ENCODE results near the gene MYL6B. TPM values are rescaled to one million over a fixed set of nuclear protein-coding genes. Genes with fewer than 3 reads are reported as not detected.

MYL6B gene
- polyA plus RNA-seq, 2 of the 4 experiments (the other 2 are of a cell fraction) = 67.0 to 83.9 TPM

GRCh38 chr12:56172839-56173238, 20.5 kb downstream of the MYL6B start:
- Histone ChIP-seq H3K4me2 (no peak overlapping the region), H3K9me3 (no peaks in the 10 kb centered on the region), H3K27ac (no peak overlapping the region), H3K4me1 (no peaks in the 10 kb centered on the region), H3K4me3 (no peak overlapping the region)
- FAIRE-seq = no peak
- TF ChIP-seq CHD2 (IDR thresholded peaks at IDR 0.05; ENCODE audit: low read length, partially characterized antibody) = no peak
- TF ChIP-seq HEYL (CRISPR knock-in tag; IDR thresholded peaks at IDR 0.05) = no peak
- TF ChIP-seq ELK1 (IDR thresholded peaks at IDR 0.05; ENCODE audit: low read depth, low read length) = no peak
- TF ChIP-seq RARB (CRISPR knock-in tag; IDR thresholded peaks at IDR 0.05) = no peak
- 92% methylated on average over 7 of the region's 7 CpGs for WGBS (ENCODE audit: missing lambda C conversion rate)
- CTCF ChIA-PET = interaction anchor here (5.1 kb wide), 1 partner anchor 16 kb away, joined by 42 read pairs; the partner anchor contains the start of gene SMARCC2
- ATAC-seq = no peak
- POLR2A ChIA-PET = interaction anchor here (1.1 to 1.4 kb wide), 2 partner anchors 15 to 49 kb away, joined by 3 to 4 read pairs; partner anchors contain the start of genes MYL6 and RNF41
- DNase-seq (ENCODE audit: low read depth in 1 of 2, low spot score in 1 of 2) = no peak

- WGBS (ENCODE audit: missing lambda C conversion rate) = 93% methylated on average over 3 of the region's 3 CpGs
- ChIA-PET POLR2A (no interaction called here), CTCF (interaction anchor here (0.6 to 4.5 kb wide), 5 partner anchors 9 to 395 kb away, joined by 3 to 42 read pairs (median 5); partner anchors contain the start of gene SMARCC2)
- Histone ChIP-seq H3K27ac (no peak overlapping the region), H3K4me1 (no peaks in the 10 kb centered on the region), H3K4me2 (no peak overlapping the region), H3K4me3 (no peak overlapping the region), H3K9me3 (no peaks in the 10 kb centered on the region)
- no peak for TF ChIP-seq SMC3 (IDR thresholded peaks at IDR 0.05)
- no peak for TF ChIP-seq NFE2L2 (conservative IDR thresholded peaks at IDR 0.05; ENCODE audit: low read length)
- no peak for TF ChIP-seq CEBPB (IDR thresholded peaks at IDR 0.05)
- no peak for TF ChIP-seq RAD21 (conservative IDR thresholded peaks at IDR 0.05 in 1 of 2, IDR thresholded peaks at IDR 0.05 in 1 of 2)
- TF ChIP-seq CHD4 (IDR thresholded peaks at IDR 0.05; ENCODE audit: borderline replicate concordance) = no peak
- TF ChIP-seq KDM1A (IDR thresholded peaks at IDR 0.05; ENCODE audit: low read depth) = no peak
- TF ChIP-seq PBX3 (IDR thresholded peaks at IDR 0.05) = no peak
- no peak for TF ChIP-seq HMGXB4 (CRISPR knock-in tag; IDR thresholded peaks at IDR 0.05; ENCODE audit: borderline replicate concordance)
- no peak for TF ChIP-seq SREBF2 (IDR thresholded peaks at IDR 0.05)
- no peak for TF ChIP-seq USF2 (IDR thresholded peaks at IDR 0.05)
- no peak for TF ChIP-seq POLR2AphosphoS2 (conservative IDR thresholded peaks at IDR 0.05; ENCODE audit: low read length)
- no peak for TF ChIP-seq MYC (IDR thresholded peaks at IDR 0.05; ENCODE audit: borderline replicate concordance, low read length)
- no peak for TF ChIP-seq JUNB (IDR thresholded peaks at IDR 0.05)
- TF ChIP-seq RFX5 (IDR thresholded peaks at IDR 0.05) = no peak
- TF ChIP-seq CHD2 (IDR thresholded peaks at IDR 0.05; ENCODE audit: low read length, partially characterized antibody) = no peak
- TF ChIP-seq GATA3 (IDR thresholded peaks at IDR 0.05; ENCODE audit: borderline replicate concordance) = no peak
- ATAC-seq = peak in 1 of 2 experiments; percentile 28; a peak in 3 of 6 replicates
- no peak for FAIRE-seq
- DNase-seq (ENCODE audit: low read depth in 1 of 2, low spot score in 1 of 2) = no peak
Measured at GRCh38 chr12:56178347-56178746, 26.0 kb downstream of the MYL6B start.
